ENCODE results near the gene TNFRSF9.
A peak's percentile ranks its signal among the peaks of the same experiment; 100 is the strongest.

The TNFRSF9 gene

GRCh38 chr1:7915826-7916500, 24.7 kb downstream of the TNFRSF9 start:
- no peak for DNase-seq

GRCh38 chr1:7912743-7913557, 27.7 kb downstream of the TNFRSF9 start:
- DNase-seq: no peak

GRCh38 chr1:7912145-7912544, 28.5 kb downstream of the TNFRSF9 start:
- DNase-seq: no peak

- DNase-seq: no peak
These were observed 35.4 kb downstream of the TNFRSF9 start for GRCh38 chr1:7905262-7905661.

- DNase-seq: peak; percentile 77
These were observed 38.1 kb downstream of the TNFRSF9 start for GRCh38 chr1:7902478-7903085.

GRCh38 chr1:7899741-7900140, 40.9 kb downstream of the TNFRSF9 start:
- DNase-seq: no peak

GRCh38 chr1:7898962-7899361, 41.7 kb downstream of the TNFRSF9 start:
- no peak for DNase-seq

GRCh38 chr1:7896994-7897393, 43.6 kb downstream of the TNFRSF9 start:
- DNase-seq: no peak

GRCh38 chr1:7893529-7894180, 47.0 kb downstream of the TNFRSF9 start:
- DNase-seq: peak; percentile 61

GRCh38 chr1:7891804-7892203, 48.8 kb downstream of the TNFRSF9 start:
- DNase-seq: no peak

- no peak for DNase-seq
These were observed 49.8 kb downstream of the TNFRSF9 start for GRCh38 chr1:7890853-7891252.

- peak; percentile 16 for DNase-seq
These were observed 52.2 kb downstream of the TNFRSF9 start for GRCh38 chr1:7888248-7889081.

- DNase-seq: no peak
These were observed 54.3 kb downstream of the TNFRSF9 start for GRCh38 chr1:7886405-7886745.

- no peak for DNase-seq
These were observed 54.9 kb downstream of the TNFRSF9 start for GRCh38 chr1:7885513-7886404.

- DNase-seq: no peak
These were observed 55.9 kb downstream of the TNFRSF9 start for GRCh38 chr1:7884757-7885156.

GRCh38 chr1:7879228-7879627, 61.4 kb downstream of the TNFRSF9 start:
- no peak for DNase-seq

- DNase-seq: no peak
These were observed 62.6 kb downstream of the TNFRSF9 start for GRCh38 chr1:7878027-7878426.

GRCh38 chr1:7873801-7874795, 66.5 kb downstream of the TNFRSF9 start:
- no peak for DNase-seq

- no peak for DNase-seq
These were observed 69.5 kb downstream of the TNFRSF9 start for GRCh38 chr1:7871136-7871535.
